Measurements from ENCODE around the gene TCF12.

TCF12 gene

DNA sequence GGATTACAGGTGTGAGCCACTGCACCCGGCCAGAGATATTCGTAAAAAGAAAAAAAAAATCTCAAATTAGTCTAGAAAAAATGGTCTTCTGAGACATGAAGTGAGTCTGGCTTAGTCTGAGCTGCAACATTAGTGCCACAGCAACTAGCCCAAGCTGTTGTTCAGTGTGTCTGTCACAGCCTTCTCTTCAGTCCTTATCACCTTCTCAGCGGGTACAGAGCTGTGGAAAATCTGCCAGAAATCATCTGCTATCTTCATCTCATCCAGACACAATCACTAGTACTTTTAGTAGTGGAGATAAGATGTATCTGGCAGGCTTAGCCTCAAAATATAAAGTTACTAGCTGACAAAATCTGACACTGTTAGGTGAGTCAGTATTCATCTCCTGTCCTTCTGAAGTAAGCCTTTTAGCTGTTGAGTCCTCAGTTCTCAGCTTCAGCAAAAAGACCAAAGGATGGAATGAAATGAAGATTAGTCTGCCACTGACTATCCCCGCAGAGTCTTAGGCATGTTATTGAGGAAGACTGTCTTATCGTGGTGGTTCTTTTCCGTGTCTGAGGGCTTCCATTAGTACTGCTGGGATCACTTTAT, 337.4 kb downstream of the TCF12 start:
- Histone ChIP-seq H3K4me1 (peaks cover 0 to 15% (median 0%) of the 10 kb centered on the region in 4 donors), H3K27me3 (no peaks in the 10 kb centered on the region), H3K9me3 (no peaks in the 10 kb centered on the region), H3K4me3 (no peak overlapping the region), H3K36me3 (peaks cover 10 to 16% (median 12%) of the 10 kb centered on the region in 3 donors), H3K27ac (no peak overlapping the region)
- TF ChIP-seq, protein P1, sequence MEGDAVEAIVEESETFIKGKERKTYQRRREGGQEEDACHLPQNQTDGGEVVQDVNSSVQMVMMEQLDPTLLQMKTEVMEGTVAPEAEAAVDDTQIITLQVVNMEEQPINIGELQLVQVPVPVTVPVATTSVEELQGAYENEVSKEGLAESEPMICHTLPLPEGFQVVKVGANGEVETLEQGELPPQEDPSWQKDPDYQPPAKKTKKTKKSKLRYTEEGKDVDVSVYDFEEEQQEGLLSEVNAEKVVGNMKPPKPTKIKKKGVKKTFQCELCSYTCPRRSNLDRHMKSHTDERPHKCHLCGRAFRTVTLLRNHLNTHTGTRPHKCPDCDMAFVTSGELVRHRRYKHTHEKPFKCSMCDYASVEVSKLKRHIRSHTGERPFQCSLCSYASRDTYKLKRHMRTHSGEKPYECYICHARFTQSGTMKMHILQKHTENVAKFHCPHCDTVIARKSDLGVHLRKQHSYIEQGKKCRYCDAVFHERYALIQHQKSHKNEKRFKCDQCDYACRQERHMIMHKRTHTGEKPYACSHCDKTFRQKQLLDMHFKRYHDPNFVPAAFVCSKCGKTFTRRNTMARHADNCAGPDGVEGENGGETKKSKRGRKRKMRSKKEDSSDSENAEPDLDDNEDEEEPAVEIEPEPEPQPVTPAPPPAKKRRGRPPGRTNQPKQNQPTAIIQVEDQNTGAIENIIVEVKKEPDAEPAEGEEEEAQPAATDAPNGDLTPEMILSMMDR (IDR thresholded peaks at IDR 0.05) = no peak
- intact Hi-C loops (cut with DNase I; ENCODE audit: low total_unique reads) = no loop called here
- no peak for DNase-seq

DNA sequence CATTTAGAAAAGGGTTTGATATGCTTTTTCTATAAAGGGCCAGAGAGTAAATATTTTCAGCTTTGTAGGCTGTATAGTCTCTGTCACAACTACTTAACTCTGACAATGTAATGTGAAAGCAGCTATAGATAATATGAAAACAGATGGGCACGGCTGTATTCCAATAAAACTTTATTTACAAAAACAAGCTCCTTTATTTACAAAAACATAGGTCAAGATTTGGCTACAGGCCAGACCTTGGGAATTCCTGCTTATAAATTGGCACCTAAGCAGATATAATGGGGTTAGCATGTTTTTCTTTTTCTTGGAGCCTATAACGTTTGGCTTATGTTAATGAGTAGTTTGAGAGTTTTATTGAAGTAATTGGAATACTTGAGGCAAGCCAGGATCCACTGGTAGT, 338.5 kb downstream of the TCF12 start:
- Histone ChIP-seq H3K4me3 (no peak overlapping the region), H3K9me3 (no peaks in the 10 kb centered on the region), H3K36me3 (peaks cover 11 to 19% (median 14%) of the 10 kb centered on the region in 3 donors), H3K27me3 (no peaks in the 10 kb centered on the region), H3K27ac (no peak overlapping the region), H3K4me1 (peaks cover 0 to 20% (median 0%) of the 10 kb centered on the region in 4 donors)
- DNase-seq = no peak
- intact Hi-C loops (cut with DNase I; ENCODE audit: low total_unique reads) = no loop called here
- TF ChIP-seq, protein P1 (IDR thresholded peaks at IDR 0.05) = no peak

DNA sequence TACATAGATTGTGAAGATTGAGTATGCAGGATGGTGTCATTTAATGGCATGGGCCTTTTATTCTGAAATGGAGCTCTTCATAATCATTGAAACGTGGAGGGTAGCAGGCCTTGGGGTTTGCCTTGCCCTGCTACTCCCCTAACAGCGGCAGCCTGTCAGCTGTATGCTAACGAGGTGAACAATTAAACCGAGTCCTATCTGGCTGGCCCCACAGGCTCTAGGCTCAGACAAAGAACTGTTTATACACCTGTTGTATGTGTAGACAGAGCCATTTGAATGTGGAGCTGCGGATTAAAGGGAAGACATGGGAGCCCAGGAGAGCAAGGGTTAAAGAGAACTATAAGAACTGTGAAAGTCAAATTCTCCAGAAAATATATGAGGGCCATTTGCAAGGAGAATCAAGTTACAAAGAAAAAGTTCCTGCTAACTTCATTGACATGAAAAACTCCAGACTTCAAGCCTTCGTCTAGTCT, 341.2 kb downstream of the TCF12 start:
- Histone ChIP-seq H3K27ac (no peak overlapping the region), H3K27me3 (no peaks in the 10 kb centered on the region), H3K36me3 (peaks cover 22 to 32% (median 27%) of the 10 kb centered on the region in 3 donors), H3K4me3 (no peak overlapping the region), H3K9me3 (no peaks in the 10 kb centered on the region), H3K4me1 (peaks cover 0 to 20% (median 0%) of the 10 kb centered on the region in 4 donors)
- no peak for DNase-seq
- TF ChIP-seq, protein P1 (IDR thresholded peaks at IDR 0.05) = no peak
- intact Hi-C loops (cut with DNase I; ENCODE audit: low total_unique reads) = no loop called here

DNA sequence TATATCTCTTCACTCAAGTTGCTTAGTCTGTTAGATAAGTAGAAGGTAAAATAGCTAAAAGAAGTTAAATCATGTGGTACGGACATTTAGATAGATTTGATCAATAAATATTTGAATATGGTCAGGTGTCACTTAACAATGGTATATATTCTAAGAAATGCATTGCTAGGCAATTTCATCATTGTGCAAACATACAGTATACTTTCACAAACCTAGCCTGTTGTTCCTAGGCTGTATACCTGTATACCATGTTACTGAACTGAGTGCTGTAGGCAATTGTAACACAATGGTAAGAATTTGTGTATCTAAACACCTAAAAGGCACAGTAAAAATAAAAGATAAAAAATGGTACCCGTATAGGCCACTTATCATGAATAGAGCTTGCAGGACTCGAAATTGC, 345.1 kb downstream of the TCF12 start:
- no peaks in the 10 kb centered on the region for H3K27me3 ChIP-seq
- peaks cover 29 to 38% (median 29%) of the 10 kb centered on the region in 3 donors for H3K36me3 ChIP-seq
- no peak overlapping the region for H3K27ac ChIP-seq
- H3K9me3 ChIP-seq = no peaks in the 10 kb centered on the region
- TF ChIP-seq, protein P1 (IDR thresholded peaks at IDR 0.05) = no peak
- intact Hi-C loops (cut with DNase I; ENCODE audit: low total_unique reads) = no loop called here
- peaks cover 0 to 20% (median 0%) of the 10 kb centered on the region in 4 donors for H3K4me1 ChIP-seq
- DNase-seq = no peak
- no peak overlapping the region for H3K4me3 ChIP-seq

DNA sequence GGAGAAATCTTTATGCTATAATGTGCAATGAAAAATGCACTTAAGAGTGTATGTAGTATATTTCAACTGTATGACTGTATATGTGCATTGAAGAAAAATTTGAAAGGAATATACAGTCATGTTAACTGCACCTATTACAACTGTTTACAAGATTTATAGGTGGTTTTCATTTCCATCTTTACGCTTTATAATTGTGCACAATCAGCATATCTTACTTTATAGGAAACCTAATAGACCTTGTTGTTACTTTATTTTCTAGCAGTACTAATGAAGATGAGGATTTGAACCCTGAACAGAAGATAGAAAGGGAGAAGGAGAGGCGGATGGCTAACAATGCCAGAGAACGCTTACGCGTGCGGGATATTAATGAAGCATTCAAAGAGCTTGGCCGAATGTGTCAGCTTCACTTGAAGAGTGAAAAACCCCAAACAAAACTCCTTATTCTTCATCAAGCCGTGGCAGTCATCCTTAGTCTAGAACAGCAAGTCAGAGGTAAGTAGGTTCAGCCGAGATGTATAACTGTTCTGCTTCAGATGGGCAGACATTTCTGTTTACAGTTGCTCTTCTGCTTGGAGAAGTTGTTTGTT, 354.4 kb downstream of the TCF12 start:
- no peak overlapping the region for H3K4me3 ChIP-seq
- no peaks in the 10 kb centered on the region for H3K4me1 ChIP-seq
- TF ChIP-seq, protein P1 (IDR thresholded peaks at IDR 0.05) = no peak
- DNase-seq = no peak
- H3K27me3 ChIP-seq = no peaks in the 10 kb centered on the region
- H3K27ac ChIP-seq = no peak overlapping the region
- no peaks in the 10 kb centered on the region for H3K9me3 ChIP-seq
- H3K36me3 ChIP-seq = peaks cover 22 to 29% (median 25%) of the 10 kb centered on the region in 3 donors
- intact Hi-C loops (cut with DNase I; ENCODE audit: low total_unique reads) = no loop called here
